ENCODE results near the gene SPRYD4. TPM values are rescaled to one million over a fixed set of nuclear protein-coding genes. Genes with fewer than 3 reads are reported as not detected.

Gene SPRYD4
- total RNA-seq, 1 experiment from 2014 or later = 4.2 TPM

GRCh38 chr12:56468216-56469006 lies at the start of gene SPRYD4 (continued):
- TF ChIP-seq PREB (CRISPR knock-in tag; IDR thresholded peaks at IDR 0.05; ENCODE audit: borderline replicate concordance) = no peak
- TF ChIP-seq ZNF281 (CRISPR knock-in tag; IDR thresholded peaks at IDR 0.05) = peak; percentile 75; the same call in 1 of the 2 replicates
- TF ChIP-seq IRF2 (CRISPR knock-in tag; IDR thresholded peaks at IDR 0.05; ENCODE audit: borderline replicate concordance, low read depth) = no peak
- TF ChIP-seq SMAD4 (CRISPR knock-in tag; IDR thresholded peaks at IDR 0.05) = no peak
- TF ChIP-seq FOXK1 (CRISPR knock-in tag; IDR thresholded peaks at IDR 0.05) = peak; percentile 94
- no peak for TF ChIP-seq RORB (CRISPR knock-in tag; IDR thresholded peaks at IDR 0.05)
- no peak for TF ChIP-seq AR (CRISPR knock-in tag; IDR thresholded peaks at IDR 0.05)
- TF ChIP-seq NFATC4 (CRISPR knock-in tag; IDR thresholded peaks at IDR 0.05) = no peak
- TF ChIP-seq EMX1 (CRISPR knock-in tag; IDR thresholded peaks at IDR 0.05) = no peak
- TF ChIP-seq MXD4 (CRISPR knock-in tag; IDR thresholded peaks at IDR 0.05; ENCODE audit: borderline replicate concordance) = no peak
- TF ChIP-seq ZMAT4 (CRISPR knock-in tag; IDR thresholded peaks at IDR 0.05) = no peak
- peak; percentile 92 for TF ChIP-seq FOXP4 (CRISPR knock-in tag; IDR thresholded peaks at IDR 0.05)
- peak; percentile 73 for TF ChIP-seq GABPB1 (CRISPR knock-in tag; IDR thresholded peaks at IDR 0.05)
- peak; percentile 64; the same call in 1 of the 2 replicates for TF ChIP-seq NFE2L1 (CRISPR knock-in tag; IDR thresholded peaks at IDR 0.05)
- TF ChIP-seq ZNF425 (CRISPR knock-in tag; conservative IDR thresholded peaks at IDR 0.05) = no peak
- no peak for TF ChIP-seq ZBTB43 (CRISPR knock-in tag; IDR thresholded peaks at IDR 0.05)
- TF ChIP-seq CBFB (CRISPR knock-in tag; IDR thresholded peaks at IDR 0.05; ENCODE audit: low read depth) = no peak
- TF ChIP-seq ATF3 (CRISPR knock-in tag; conservative IDR thresholded peaks at IDR 0.05) = no peak
- no peak for TF ChIP-seq RELA (CRISPR knock-in tag; IDR thresholded peaks at IDR 0.05; ENCODE audit: borderline replicate concordance)
- TF ChIP-seq NR3C1 (CRISPR knock-in tag; conservative IDR thresholded peaks at IDR 0.05; ENCODE audit: low read depth) = no peak
- TF ChIP-seq USF1 (CRISPR knock-in tag; IDR thresholded peaks at IDR 0.05) = peak; percentile 96
- no peak for TF ChIP-seq GTF2I (CRISPR knock-in tag; conservative IDR thresholded peaks at IDR 0.05)
